ENCODE results near the gene PRX.
"Not testable (repeated sequence)": the region's sequence is repeated elsewhere in the genome, so short reads cannot be mapped to it uniquely, and the experiment has no call there.

PRX gene, protein sequence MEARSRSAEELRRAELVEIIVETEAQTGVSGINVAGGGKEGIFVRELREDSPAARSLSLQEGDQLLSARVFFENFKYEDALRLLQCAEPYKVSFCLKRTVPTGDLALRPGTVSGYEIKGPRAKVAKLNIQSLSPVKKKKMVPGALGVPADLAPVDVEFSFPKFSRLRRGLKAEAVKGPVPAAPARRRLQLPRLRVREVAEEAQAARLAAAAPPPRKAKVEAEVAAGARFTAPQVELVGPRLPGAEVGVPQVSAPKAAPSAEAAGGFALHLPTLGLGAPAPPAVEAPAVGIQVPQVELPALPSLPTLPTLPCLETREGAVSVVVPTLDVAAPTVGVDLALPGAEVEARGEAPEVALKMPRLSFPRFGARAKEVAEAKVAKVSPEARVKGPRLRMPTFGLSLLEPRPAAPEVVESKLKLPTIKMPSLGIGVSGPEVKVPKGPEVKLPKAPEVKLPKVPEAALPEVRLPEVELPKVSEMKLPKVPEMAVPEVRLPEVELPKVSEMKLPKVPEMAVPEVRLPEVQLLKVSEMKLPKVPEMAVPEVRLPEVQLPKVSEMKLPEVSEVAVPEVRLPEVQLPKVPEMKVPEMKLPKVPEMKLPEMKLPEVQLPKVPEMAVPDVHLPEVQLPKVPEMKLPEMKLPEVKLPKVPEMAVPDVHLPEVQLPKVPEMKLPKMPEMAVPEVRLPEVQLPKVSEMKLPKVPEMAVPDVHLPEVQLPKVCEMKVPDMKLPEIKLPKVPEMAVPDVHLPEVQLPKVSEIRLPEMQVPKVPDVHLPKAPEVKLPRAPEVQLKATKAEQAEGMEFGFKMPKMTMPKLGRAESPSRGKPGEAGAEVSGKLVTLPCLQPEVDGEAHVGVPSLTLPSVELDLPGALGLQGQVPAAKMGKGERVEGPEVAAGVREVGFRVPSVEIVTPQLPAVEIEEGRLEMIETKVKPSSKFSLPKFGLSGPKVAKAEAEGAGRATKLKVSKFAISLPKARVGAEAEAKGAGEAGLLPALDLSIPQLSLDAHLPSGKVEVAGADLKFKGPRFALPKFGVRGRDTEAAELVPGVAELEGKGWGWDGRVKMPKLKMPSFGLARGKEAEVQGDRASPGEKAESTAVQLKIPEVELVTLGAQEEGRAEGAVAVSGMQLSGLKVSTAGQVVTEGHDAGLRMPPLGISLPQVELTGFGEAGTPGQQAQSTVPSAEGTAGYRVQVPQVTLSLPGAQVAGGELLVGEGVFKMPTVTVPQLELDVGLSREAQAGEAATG (N-terminal part only)

DNA sequence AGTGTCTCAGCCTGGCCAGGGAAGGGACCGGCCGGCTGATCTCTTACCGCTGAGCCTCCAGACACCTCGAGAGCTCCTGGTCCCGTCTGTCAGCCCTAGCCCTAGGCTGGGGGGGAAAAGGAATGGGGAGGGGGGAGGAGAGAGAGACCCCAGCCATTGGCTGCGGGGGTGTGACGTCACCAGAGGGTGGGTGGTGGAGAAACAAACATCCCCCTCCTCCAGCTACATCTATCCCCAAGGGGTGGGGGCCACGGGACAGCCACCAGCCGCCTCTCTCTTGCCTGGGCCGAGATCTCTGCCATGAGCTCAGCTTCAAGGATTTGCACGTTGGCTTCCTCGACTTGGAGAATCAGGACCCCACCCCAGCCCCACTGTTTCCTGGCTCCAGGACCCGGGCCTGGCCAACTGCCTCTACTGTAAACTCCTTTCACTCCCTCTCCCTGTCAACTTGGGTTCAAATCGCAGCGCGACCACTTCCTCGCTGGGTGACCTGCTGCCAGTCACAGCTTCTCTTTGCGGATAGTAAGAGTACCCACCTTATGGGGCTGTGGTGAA lies at the start of gene PRX:
Gene PRX, minus strand, starts transcription at position 88 of the 555 bp plus-strand sequence. CDS start 5,446 bp downstream, outside the sequence.
- no peak for DNase-seq (ENCODE audit: low read depth in 2 of 2)

DNA sequence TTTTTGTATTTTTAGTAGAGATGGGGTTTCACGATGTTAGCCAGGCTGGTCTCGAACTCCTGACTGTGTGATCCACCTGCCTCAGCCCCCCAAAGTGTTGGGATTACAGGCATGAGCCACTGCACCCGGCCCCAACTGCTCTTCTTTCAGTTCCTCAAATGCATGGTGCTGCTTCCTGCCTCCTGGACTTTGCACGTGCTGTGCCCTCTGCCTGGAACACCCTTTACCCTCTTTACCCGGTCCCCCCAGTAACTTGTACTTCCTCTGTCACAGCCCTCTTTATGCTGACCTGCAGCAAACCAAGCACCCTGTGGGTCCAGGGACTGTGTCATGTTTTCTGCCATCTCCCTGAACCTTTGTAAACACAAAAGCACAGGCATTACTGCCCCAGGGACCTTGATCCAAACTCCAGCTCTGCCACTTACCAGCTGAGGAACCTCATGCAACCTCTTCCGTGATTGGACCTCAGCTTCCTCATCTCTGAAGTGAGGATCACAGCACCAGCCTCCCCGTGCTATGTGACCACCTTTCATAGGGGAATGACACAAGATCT lies 48.6 kb upstream of the PRX start:
- no peak for DNase-seq (ENCODE audit: low read depth in 2 of 2)

DNA sequence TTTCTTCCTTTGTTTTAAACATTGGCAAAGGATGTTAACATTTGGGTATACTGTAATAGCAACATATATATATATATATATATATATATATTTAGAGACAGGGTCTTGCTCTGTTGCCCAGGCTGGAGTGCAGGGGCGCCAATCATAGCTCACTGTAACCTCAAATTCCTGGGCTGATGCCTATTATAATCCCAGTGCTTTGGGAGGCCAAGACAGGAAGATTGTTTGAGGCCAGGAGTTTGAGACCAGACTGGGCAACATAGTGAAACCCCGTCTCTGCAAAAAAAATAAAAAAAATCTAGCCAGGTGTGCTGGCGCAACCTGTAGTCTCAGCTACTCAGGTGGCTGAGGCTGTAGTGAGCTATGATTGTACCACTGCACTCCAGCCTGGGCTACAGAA lies 47.0 kb upstream of the PRX start:
- DNase-seq (ENCODE audit: low read depth in 2 of 2): no peak

DNA sequence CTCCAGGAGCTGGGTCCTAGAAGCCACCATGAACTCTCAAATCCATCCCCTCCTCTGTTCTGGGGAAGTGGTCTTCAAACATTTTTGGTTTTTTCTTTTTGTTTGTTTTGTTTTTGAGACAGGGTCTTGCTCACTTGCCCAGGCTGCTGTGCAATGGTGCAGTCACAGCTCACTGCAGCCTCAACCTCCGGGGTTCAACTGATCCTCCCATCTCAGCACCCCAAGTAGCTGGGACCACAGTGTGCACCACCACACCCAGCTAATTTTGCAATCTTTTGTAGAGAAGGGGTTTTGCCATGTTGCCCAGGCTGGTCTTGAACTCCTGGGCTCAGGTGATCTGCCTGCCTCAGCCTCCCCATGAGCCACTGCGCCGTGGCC lies 45.4 kb upstream of the PRX start:
- no peak for DNase-seq (ENCODE audit: low read depth in 2 of 2)

DNA sequence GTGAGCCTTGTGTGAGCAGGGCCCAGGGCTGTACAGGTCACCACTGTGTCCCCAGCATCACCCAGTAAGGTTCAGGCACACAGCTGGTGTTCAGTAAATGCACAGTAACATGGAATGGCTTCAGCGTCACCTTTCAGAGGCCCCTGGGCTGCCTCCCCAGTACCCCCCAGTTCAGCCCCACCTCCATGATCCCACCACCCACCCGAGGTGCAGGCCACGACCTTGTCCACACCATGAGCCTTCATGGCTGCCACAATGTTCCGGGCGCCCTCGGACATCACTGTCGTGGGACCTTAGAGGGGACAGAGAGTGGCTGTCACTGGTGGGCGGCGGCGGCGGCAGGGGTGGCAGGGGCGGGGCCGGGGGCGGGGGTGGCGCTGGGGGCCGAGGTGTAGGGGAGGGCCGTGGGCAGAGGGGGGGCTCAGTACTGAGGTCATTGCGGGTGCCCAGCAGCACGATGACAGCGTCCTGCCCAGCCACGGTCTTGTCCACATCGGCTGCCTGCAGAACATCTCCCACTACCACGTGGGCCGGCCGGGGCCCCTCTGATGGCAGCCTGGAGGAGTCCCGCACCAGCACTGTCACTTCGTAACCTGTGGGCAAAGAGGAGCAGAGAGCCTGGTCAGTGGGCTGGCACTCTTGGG lies 44.9 kb upstream of the PRX start:
- no peak for DNase-seq (ENCODE audit: low read depth in 2 of 2)

DNA sequence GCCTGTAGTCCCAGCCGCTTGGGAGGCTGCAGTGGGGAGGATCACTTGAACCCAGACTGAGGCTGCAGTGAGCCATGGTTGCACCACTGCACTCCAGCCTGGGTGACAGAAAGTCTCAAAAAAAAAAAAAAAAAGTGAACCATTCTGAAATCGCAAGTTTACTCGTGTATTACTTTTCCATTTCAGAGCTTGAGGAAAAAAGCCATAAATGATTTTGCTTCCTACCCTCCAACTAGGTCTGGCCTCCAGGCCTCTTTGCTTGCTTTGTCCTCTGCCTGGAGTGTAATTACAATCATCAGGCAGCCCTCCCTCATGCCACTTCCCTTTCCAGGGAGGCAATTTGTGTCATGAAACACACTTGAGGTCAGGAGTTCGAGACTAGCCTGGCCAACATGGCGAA lies 43.9 kb upstream of the PRX start:
- DNase-seq (ENCODE audit: low read depth in 2 of 2): no peak

DNA sequence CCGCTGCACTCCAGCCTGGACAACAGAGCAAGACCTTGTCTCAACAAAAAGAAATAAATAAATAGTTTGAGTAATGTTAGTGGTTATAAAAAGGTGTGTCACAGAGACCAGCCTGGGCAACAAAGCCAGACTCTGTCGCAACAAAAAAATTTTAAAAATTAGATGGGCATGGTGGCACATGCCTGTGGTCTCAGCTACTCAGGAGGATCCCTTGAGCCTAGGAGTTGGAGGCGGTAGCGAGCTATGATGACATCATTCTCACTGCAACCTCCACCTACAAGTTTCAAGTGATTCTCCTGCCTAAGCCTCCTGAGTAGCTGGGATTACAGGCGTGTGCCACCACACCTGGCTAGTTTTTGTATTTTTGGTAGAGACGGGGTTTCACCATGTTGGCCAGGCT lies 40.8 kb upstream of the PRX start:
- DNase-seq (ENCODE audit: low read depth in 2 of 2): not testable (repeated sequence)

DNA sequence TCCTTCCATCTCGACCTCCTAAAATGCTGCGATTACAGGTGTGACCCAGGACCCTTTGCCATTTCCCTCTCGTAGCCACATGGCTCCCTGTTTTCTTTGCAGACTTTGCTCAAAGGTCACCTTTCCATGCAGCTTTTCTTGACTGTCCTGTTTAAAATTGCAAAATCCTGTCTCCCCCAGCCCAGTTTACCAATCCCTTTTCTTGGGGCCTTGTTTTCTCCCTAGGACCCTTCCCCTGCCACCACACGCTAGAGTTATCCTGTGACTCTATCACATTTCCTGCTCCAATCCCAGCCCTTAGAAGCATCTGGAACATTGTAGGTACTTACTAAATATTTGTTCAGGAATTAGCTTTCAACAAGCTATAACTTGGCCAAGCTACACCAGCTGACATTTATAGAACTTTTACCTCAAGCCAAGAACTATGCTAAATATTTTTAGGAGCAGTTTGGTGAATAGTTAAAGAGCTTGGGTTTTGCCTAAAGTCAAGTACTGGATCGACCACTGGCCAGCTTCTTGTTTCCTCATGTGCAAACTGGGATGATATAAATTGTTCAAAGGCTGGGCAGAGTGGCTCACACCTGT lies 40.1 kb upstream of the PRX start:
- no peak for DNase-seq (ENCODE audit: low read depth in 2 of 2)

DNA sequence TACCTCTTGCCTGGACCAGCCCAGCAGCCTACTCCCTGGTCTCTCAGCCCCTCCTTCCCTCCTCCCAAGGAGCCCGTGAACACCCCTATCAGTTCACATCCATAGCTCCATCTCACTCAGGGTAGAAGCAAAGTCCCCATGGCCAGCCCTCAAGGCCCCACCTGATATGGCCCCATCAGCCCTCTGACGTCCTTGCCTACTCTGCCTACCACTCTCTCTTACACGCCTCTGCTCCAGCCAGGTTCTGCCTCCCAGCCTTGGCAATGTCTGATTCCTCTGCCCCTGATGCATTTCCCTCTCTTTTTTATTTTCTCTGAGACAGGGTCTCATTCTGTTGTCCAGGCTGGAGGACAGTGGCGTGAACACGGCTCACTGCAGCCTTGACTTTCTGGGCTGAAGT lies 38.8 kb upstream of the PRX start:
- no peak for DNase-seq (ENCODE audit: low read depth in 2 of 2)

DNA sequence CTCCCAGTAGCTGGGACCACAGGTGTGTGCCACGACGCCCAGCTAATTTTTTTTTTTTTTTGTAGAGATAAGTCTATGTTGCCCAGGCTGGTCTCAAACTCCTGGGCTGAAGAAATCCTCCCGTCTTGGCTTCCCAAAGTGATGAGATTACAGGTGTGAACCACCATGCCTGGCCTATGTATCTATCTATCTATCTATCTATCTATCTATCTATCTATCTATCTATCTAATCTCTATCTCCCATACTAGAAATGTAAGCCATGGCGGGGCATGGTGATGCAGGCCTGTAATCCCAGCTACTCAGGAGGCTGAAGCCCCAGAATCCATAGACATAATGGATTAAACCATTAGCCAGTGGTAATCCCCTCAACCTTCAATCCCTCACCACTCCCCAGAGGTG lies 37.5 kb upstream of the PRX start:
- DNase-seq (ENCODE audit: low read depth in 2 of 2): no peak

DNA sequence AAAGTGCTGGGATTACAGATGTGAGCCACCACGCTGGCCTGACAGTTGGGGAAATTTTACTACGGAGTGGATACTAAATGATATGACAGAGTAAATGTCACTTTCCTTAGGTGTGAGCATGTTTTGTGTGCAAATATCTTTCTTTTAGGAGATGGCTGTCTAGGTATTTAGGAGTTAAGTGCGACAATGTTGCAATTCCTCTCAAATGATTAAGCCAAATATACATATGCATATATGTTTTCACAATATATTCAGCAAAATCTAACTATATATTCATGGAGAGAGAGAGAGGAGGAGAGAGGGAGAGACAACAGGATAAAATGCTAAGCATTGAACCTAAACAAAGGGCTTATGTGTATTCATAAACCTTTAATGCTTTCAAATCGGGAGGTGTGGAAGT lies 36.3 kb upstream of the PRX start:
- no peak for DNase-seq (ENCODE audit: low read depth in 2 of 2)

DNA sequence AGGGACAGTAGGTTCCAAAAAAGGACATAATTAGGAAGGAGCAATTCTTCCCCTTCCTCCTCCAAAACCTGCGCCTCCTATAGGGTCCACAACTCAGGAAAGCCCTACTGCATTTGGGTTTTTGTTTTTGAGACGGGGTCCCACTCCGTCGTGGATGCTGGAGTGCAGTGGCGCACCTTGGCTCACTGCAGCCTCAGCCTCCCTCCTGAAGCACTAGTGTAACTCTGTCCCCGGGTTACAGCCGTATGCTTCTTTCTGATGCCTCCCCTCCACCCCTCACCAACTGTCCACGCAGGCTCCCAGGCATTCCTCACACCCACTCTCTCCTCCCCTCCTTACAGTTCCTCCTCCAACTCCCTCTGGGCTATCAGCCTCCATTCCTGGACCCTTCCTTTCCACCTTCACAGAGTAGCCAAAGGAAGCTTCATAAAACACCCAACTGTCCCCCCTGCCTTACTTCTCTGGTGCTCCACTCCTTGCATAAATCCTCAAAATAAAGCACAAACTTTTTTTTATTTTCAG lies 33.1 kb upstream of the PRX start:
- no peak for DNase-seq (ENCODE audit: low read depth in 2 of 2)

DNA sequence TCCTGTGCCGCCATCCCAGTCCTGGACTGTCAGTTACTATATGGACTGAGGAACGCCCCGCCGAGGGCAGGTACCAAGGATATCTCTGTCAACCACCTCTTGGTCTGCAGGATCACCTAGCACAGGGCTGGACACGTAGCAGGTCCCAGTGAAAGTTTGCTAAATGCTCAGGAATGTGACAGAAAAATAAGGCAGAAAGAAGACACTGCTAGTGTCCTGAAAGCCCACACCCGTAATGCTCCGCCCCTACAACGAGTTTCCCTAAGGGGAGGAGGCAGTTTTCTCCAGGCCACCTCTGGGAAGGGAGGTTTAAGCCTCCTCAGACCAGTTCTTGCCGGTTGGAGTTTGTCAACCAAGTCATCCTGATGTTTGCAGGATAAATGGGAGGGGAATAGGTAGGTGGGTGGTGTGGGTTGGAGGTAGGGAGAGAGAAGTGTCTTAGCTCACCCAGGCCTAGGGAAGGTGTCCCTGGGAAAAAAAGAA lies 32.6 kb upstream of the PRX start:
- DNase-seq (ENCODE audit: low read depth in 2 of 2): no peak

DNA sequence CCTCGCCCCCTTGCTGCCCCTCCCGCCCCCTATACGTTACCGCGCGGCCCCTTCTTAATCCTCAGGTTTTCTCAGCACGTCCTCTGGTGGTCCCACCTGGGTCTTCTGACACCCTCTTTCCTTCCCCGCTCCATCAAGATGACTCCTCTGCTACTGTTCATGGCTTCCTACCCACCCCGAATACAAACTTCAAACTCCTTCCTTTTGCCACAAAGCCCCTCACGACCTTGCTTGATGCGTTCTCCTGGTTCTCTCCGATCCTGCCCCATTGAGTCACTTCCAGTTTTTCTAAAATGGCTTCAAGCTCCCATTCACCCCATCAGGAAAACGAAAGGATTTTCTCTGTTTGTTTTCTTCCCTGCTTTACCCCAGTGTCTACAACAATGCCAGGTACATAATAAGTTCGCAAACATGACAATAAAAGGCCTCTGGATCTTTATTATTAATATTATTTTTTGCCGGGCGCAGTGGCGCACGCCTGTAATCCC lies 31.7 kb upstream of the PRX start:
- DNase-seq (ENCODE audit: low read depth in 2 of 2): no peak

DNA sequence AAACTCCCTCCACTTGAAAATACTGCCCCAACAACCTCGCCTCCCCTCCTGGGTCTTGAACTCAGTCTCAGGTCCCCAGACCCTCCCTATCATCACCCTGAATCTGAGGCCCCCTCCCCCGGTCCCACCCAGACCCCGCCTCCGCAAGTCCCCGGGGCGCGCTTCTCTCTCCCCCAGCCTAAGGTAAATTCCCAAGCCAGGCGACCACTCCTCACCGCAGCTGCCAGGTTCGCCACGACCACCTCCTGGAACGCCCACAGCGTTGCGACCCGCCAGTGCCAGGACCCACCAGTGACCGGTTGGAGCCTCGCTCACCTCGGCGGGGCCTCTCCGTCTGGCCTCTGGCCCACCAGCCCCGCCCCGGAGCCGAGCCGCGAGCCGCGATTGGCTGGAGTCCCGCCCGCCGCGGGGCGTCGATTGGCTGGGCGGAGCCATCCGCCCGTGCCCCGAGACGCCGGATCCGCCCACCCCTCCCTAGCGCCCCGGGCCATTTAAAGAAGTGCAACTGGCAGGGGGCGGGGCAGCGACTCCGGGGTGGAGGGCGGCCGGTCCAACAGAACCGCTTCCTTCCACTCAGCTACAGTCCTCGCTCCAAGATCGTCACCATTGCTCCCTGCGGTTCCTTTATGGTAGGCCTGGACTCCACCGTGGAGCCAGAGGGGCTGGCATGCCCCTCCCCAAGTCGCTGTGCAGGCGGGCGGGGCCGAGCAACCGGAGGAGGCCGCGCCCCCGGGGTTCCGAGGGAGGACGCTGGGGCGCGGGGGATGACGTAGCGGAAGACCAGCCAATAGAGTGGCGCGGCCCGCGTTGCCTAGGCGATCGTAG lies 31.0 kb upstream of the PRX start, which contains the start of gene SERTAD3:
Gene SERTAD3, minus strand, starts transcription at position 336 of the 825 bp plus-strand sequence. CDS start 2,255 bp downstream, outside the sequence.
- DNase-seq (ENCODE audit: low read depth in 2 of 2): peak; percentile 95 to 96

DNA sequence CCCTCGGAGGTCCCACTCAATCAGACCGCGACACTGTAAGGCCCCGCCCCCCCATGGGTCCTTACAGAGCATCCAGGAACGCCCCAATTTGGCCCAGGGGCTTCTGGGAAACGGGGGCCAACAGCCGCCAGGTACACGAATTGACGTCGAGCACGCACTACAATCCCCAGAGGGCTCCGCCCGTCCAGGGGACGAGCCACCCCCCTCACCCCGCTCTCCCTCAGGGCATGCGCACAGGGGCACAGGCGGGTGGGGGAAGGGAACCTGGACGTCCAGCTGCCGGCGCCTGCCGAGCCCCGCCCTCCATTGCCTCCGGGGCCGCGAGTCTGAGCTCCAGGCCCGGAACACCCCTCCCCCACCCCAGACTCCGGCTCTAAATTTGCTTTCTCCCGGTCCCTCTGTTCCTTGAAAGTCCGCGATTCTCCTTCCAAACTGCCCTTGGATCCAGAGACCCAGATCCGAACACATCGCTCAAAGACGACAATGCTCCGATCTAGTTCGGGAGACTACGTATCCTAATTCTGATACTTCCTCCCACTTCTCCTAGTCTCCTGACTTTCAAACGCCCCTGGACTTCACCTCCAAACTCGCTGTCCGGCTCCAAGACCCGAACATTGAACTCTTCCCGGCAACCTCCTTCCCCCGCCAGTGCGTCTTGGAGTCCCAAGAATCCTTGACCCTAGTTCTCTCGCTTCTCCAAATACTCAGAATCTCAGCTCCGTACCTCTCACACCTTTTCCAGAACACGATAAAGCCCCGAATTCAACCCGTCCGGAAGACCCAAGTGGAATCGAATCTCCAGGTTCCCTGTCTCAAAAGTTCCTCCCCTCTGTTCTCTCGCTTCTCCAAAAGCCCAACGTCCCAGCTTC lies 30.2 kb upstream of the PRX start:
- peak; percentile 99 for DNase-seq (ENCODE audit: low read depth in 2 of 2)

DNA sequence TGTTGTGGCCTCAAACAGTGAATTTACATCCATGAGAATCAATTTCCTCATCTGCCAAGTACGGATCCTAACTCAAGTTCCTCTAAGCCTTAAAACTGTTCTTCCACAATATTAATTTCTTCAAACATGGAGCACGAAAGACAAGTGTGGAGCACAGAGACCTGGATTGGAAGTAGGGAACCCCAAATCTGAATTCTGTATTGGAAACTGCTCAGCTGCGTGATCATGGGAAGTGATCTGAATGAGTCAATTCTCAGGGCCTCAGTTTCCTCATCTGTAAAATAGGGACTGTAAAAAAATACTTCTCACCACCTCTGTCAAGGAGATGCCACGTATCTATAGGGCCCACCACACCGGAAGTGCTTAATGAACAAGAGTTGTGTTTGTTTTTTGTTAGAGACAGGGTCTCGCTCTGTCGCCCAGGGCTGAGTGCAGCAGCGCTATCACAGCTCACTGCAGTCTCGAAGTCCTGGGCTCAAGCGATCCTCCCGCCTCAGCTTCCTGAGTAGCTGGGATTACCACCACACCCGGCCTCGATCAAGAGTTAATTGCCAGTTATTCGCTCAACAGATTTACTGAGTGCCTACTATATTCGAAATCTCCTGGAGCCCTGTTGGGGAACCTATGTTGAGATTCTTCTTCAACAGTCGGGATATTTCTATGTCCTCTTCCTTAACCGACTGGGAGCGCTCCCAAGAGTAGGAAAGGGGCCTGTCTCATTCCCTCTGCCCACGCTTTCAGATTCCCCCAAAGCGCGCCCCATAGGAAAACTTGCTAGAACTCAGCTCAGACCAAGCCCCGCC lies 29.4 kb upstream of the PRX start:
- no peak for DNase-seq (ENCODE audit: low read depth in 2 of 2)

Data from stimulated activated CD8-positive, alpha-beta memory T cell treated with anti-CD3 and anti-CD28 coated beads, Interleukin-15, amount 100 ng/mL, for 48 hours (primary cell).